CD14-positive monocyte (primary cell): ENCODE measurements around the gene ZNF710. TPM values are rescaled to one million over a fixed set of nuclear protein-coding genes. Genes with fewer than 3 reads are reported as not detected.

Source experiments
- DNase-seq, 3 donors: peaks; one replicate each; pipeline ENCODE4 v3.0.0-alpha.2; 2011 to 2022
- H2AFZ ChIP-seq: 2 replicates; pipeline ENCODE4 v1.6.0; 2012; ENCODE audit warnings: mild to moderate bottlenecking, low read depth, low read length, inconsistent platforms; ENCODE audit not compliant: insufficient read depth, poor library complexity, severe bottlenecking
- H3K27ac ChIP-seq, 2 donors: 1 replicate in 1 of 2; 2 replicates in 1 of 2; pipeline ENCODE4 v1.5.1; 2012 to 2013; ENCODE audit warnings: low read length in 2 of 2, control low read depth in 1 of 2, inconsistent platforms in 1 of 2, low read depth in 1 of 2, mild to moderate bottlenecking in 1 of 2
- H3K27me3 ChIP-seq, 2 donors: one replicate each; pipeline versions ENCODE4 v1.6.0 to v1.6.1; 2011 to 2013; ENCODE audit warnings: low read length in 2 of 2; ENCODE audit not compliant: control insufficient read depth in 2 of 2, insufficient read depth in 2 of 2
- H3K36me3 ChIP-seq, 2 donors: replicated peaks in 1 of 2; 1 replicate in 1 of 2; 2 replicates in 1 of 2; pipeline versions ENCODE4 v1.5.1 to v1.6.1; 2012 to 2013; ENCODE audit warnings: low read length in 2 of 2, control low read depth in 1 of 2, inconsistent platforms in 1 of 2, mild to moderate bottlenecking in 1 of 2; ENCODE audit not compliant: insufficient read depth in 2 of 2, control insufficient read depth in 1 of 2
- H3K4me1 ChIP-seq, 2 donors: 1 replicate in 1 of 2; 2 replicates in 1 of 2; pipeline versions ENCODE4 v1.5.1 to v1.6.1; 2012 to 2013; ENCODE audit warnings: low read length in 2 of 2, control low read depth in 1 of 2, inconsistent platforms in 1 of 2, mild to moderate bottlenecking in 1 of 2, moderate library complexity in 1 of 2; ENCODE audit not compliant: insufficient read depth in 2 of 2, control insufficient read depth in 1 of 2
- H3K4me2 ChIP-seq: replicated peaks from 2 replicates; pipeline ENCODE3; 2012; ENCODE audit warnings: low read length, moderate library complexity, mild to moderate bottlenecking; ENCODE audit not compliant: poor library complexity, severe bottlenecking; ENCODE audit errors: extremely low read depth
- H3K4me3 ChIP-seq, 3 experiments: fragments of 200-600 bp in 1 of 3; sonication (generic) in 1 of 3; replicated peaks in 1 of 3; 1 replicate in 2 of 3; 2 replicates in 1 of 3; pipeline ENCODE4 v1.5.1; 2011 to 2013; ENCODE audit warnings: low read length in 3 of 3, mild to moderate bottlenecking in 3 of 3, control low read depth in 2 of 3, low read depth in 2 of 3, inconsistent platforms in 1 of 3, moderate library complexity in 1 of 3
- H3K79me2 ChIP-seq: 2 replicates; pipeline ENCODE4 v1.6.0; 2012; ENCODE audit warnings: mild to moderate bottlenecking, control low read depth, inconsistent platforms, low read length, moderate library complexity; ENCODE audit not compliant: insufficient read depth
- H3K9ac ChIP-seq: 2 replicates; pipeline ENCODE4 v1.6.0; 2017; ENCODE audit warnings: low read length, mild to moderate bottlenecking; ENCODE audit not compliant: insufficient read depth, poor library complexity, severe bottlenecking
- H3K9me3 ChIP-seq, 2 donors: replicated peaks in 1 of 2; 1 replicate in 1 of 2; 2 replicates in 1 of 2; pipeline versions ENCODE4 v1.5.1 to v1.6.1; 2012 to 2013; ENCODE audit warnings: low read length in 2 of 2, control low read depth in 1 of 2; ENCODE audit not compliant: control insufficient read depth in 1 of 2, insufficient read depth in 1 of 2
- H4K20me1 ChIP-seq: 2 replicates; pipeline ENCODE4 v1.6.0; 2012; ENCODE audit warnings: mild to moderate bottlenecking, low read length, control low read depth, moderate library complexity; ENCODE audit not compliant: insufficient read depth
- H3K27ac Mint-ChIP-seq, 7 donors: one replicate each; pipeline ENCODE4 v1.8.0; 2020; ENCODE audit warnings: mild to moderate bottlenecking in 7 of 7, mixed read lengths in 7 of 7, moderate library complexity in 6 of 7, inconsistent platforms in 2 of 7
- H3K27me3 Mint-ChIP-seq, 3 donors: one replicate each; pipeline ENCODE4 v1.8.0; 2021 to 2022; ENCODE audit warnings: low read depth in 3 of 3, mild to moderate bottlenecking in 3 of 3, mixed read lengths in 3 of 3, moderate library complexity in 3 of 3, inconsistent platforms in 1 of 3
- H3K36me3 Mint-ChIP-seq, 2 donors: one replicate each; pipeline ENCODE4 v1.8.0; 2020; ENCODE audit warnings: mixed read lengths in 2 of 2, inconsistent platforms in 1 of 2, mild to moderate bottlenecking in 1 of 2
- H3K4me1 Mint-ChIP-seq: one replicate; pipeline ENCODE4 v1.8.0; 2020; ENCODE audit warnings: mild to moderate bottlenecking, mixed read lengths
- H3K4me3 Mint-ChIP-seq, 2 donors: one replicate each; pipeline ENCODE4 v1.8.0; 2020; ENCODE audit warnings: mild to moderate bottlenecking in 2 of 2, mixed read lengths in 2 of 2, moderate library complexity in 1 of 2
- H3K9me3 Mint-ChIP-seq, 7 donors: one replicate each; pipeline ENCODE4 v1.8.0; 2020 to 2022; ENCODE audit warnings: mixed read lengths in 7 of 7, mild to moderate bottlenecking in 6 of 7, moderate library complexity in 6 of 7, inconsistent platforms in 2 of 7
- CTCF ChIP-seq: fragments of 200-600 bp; IDR thresholded peaks from one replicate; pipeline ENCODE4 v1.8.0; 2022; ENCODE audit warnings: antibody characterized with exemption, mild to moderate bottlenecking
- WGBS: methylation state at CpG from one replicate; pipeline ENCODE4 v1.1.5; 2013; ENCODE audit warnings: missing lambda C conversion rate; ENCODE audit not compliant: insufficient coverage; 5-methylcytosine and 5-hydroxymethylcytosine counted together
- intact Hi-C, 2 donors: fragments of 100-400 bp; cut with micrococcal nuclease; formaldehyde crosslinking; loops; one replicate each; pipeline versions ENCODE4 v1.15.0 to v1.15.1; 2023
- polyA plus RNA-seq, 3 donors: library from polyadenylated mRNA; depleted of rRNA in 1 of 3; unstranded in 2 of 3; stranded (reverse) in 1 of 3; fragments of 300-500 nt in 2 of 3; fragments of >200 nt in 1 of 3; fragmentation: Illumina TruSeq in 2 of 3; gene quantifications; 1 replicate in 2 of 3; 2 replicates in 1 of 3; pipeline ENCODE4 v1.2.3, GENCODE V29; 2012 to 2021

The ZNF710 gene
- polyA plus RNA-seq, 3 donors: 3.4 to 45.6 (median 4.8) TPM

GRCh38 chr15:90065682-90066049, 64.5 kb downstream of the ZNF710 start:
- Histone ChIP-seq H2AFZ (peak overlapping the region; percentile 67), H3K4me1 (peaks cover 78 to 93% of the 10 kb centered on the region in 2 donors), H3K27ac (peak overlapping the region; percentile 91 to 96), H3K27me3 (no peaks in the 10 kb centered on the region), H3K4me3 (peak overlapping the region in 1 of 3 experiments; percentile 62), H3K36me3 (peaks cover 25 to 35% of the 10 kb centered on the region in 2 donors), H3K9ac (peak overlapping the region; percentile 70), H3K9me3 (no peaks in the 10 kb centered on the region), H4K20me1 (no peaks in the 10 kb centered on the region), H3K4me2 (peak overlapping the region; percentile 70), H3K79me2 (peaks cover 85% of the 10 kb centered on the region)
- Mint-ChIP-seq H3K4me1 (peaks cover 75% of the 10 kb centered on the region), H3K36me3 (peaks cover 30 to 55% of the 10 kb centered on the region in 2 donors), H3K4me3 (peak overlapping the region in 1 of 2 donors; percentile 74), H3K27me3 (peaks cover 0 to 4% (median 0%) of the 10 kb centered on the region in 3 donors), H3K9me3 (no peaks in the 10 kb centered on the region), H3K27ac (peak overlapping the region; percentile 72 to 99 (median 97))
- intact Hi-C loops: loop anchor here in 1 of 2 donors (5.0 kb wide), 1 partner anchor 58 kb away; no protein-coding TSS in a partner anchor
- no peak for DNase-seq
- no peak for TF ChIP-seq CTCF
- WGBS: 90% methylated on average over 3 of the region's 7 CpGs

DNA sequence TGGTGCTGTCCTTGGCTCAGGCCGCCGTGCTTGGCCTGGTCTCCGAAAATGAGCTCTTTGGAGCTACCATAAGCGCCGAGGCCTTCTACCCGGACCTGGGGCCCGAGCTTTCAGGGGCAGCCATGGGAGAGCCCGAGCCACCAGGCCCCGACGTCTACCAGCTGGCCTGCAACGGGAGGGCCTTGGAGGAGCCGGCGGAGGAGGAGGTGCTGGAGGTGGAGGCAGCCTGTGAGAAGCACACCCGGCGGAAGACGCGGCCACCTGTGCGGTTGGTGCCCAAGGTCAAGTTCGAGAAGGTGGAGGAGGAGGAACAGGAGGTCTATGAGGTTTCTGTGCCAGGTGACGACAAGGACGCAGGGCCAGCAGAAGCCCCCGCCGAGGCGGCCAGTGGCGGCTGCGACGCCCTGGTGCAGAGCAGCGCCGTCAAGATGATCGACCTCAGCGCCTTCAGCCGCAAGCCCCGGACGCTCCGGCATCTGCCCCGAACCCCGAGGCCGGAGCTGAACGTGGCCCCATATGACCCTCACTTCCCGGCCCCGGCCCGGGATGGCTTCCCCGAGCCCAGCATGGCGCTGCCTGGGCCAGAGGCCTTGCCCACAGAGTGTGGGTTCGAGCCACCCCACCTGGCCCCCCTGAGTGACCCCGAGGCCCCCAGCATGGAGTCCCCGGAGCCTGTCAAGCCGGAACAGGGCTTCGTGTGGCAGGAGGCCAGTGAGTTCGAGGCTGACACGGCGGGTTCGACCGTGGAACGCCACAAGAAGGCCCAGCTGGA, 66.2 kb downstream of the ZNF710 start:
- H4K20me1 ChIP-seq: no peaks in the 10 kb centered on the region
- no peak for TF ChIP-seq CTCF
- Mint-ChIP-seq H3K36me3 (peaks cover 31 to 49% of the 10 kb centered on the region in 2 donors), H3K9me3 (no peaks in the 10 kb centered on the region), H3K27me3 (no peaks in the 10 kb centered on the region), H3K4me3 (no peak overlapping the region), H3K4me1 (peaks cover 66% of the 10 kb centered on the region), H3K27ac (peak overlapping the region in 4 of 7 donors; percentile 8 to 88 (median 76))
- intact Hi-C loops: loop anchor here in 1 of 2 donors (5.0 kb wide), 1 partner anchor 60 kb away; no protein-coding TSS in a partner anchor
- no peak overlapping the region for H3K9ac ChIP-seq
- no peak overlapping the region for H3K4me2 ChIP-seq
- H3K79me2 ChIP-seq: peaks cover 83% of the 10 kb centered on the region
- no peak overlapping the region for H3K4me3 ChIP-seq
- no peaks in the 10 kb centered on the region for H3K9me3 ChIP-seq
- DNase-seq: no peak
- 98% methylated on average over 55 of the region's 55 CpGs for WGBS
- H2AFZ ChIP-seq: no peak overlapping the region
- peaks cover 24 to 41% of the 10 kb centered on the region in 2 donors for H3K36me3 ChIP-seq
- H3K27me3 ChIP-seq: no peaks in the 10 kb centered on the region
- peak overlapping the region in 1 of 2 donors; percentile 63 for H3K27ac ChIP-seq
- peaks cover 68 to 83% of the 10 kb centered on the region in 2 donors for H3K4me1 ChIP-seq
